HG03045 (cell line): Measurements from ENCODE around the gene ASB3.
"Not testable (repeated sequence)": the region's sequence is repeated elsewhere in the genome, so short reads cannot be mapped to it uniquely, and the experiment has no call there.

Experiments
- ATAC-seq: cut with Tn5 transposase; IDR thresholded peaks from one replicate; pipeline ENCODE4 v1.9.1; 2021; ENCODE audit warnings: mild to moderate bottlenecking, moderate library complexity; ENCODE audit not compliant: unreplicated experiment

Gene ASB3

DNA sequence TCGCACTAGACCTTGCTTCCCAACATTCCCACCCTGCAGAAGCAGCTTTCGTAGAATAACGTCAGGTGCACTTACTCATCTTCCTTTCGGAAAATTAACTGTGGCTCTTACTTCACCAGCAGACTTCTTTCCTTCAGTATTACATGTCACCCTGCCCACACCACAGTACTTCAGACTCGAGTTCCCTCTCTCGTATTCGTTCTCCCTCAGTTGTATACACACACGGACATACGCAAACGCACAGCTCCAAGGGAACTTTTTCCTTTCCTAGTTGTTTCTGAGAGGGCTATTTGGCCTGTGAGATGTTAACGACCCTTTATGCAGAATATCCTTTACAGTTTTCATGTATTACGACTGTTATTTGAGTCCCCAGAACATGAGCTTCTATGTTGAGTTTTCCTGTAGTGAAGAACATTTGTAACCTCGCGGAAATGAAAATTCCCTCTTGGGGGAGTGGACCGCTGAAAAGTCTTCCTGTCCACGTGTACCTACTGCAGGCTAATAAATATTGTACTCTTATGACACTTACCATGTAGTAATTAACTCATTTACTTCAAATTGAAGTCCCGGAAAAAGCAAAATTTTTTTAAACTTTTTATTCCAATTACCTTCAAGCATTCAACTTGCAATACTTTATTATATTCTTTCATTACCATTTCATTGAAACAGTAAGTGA is 999 bp upstream of the ASB3 start:
- no peak for ATAC-seq

DNA sequence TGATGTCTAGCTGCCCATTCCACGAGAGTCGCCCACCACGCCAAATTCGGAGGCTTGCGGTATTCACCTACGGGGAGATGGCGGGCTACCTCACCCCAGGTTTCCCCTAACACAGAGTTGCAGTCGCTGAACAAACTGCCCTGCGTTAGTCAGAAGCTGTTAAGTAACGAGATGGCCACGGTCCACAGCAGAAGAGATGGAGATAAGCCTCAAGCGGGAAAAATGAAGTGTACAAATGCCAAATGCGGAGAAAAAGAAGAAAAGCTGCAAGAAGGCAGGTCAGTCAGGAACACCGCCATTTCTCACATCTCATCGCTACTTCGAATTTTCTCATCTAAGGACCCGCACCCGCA is 425 bp downstream of the ASB3 start:
- peak; percentile 28 for ATAC-seq

DNA sequence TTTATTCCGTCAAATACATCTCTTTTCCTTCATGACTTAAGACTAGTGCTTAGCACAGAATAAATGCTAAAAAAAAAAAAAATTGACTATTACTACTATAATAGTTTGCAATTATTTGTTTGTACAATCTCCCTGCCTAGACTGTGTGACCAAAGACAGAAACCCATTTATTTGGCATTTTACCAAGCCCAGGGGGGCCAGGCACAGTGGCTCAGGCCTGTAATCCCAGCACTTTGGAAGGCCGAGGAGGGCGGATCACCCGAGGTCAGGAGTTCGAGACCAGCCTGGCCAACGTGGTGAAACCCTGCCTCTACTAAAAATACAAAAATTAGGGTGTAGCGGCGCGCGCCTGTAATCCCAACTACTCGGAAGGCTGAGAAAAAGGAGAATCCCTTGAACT is 1.4 kb downstream of the ASB3 start:
- ATAC-seq: no peak

DNA sequence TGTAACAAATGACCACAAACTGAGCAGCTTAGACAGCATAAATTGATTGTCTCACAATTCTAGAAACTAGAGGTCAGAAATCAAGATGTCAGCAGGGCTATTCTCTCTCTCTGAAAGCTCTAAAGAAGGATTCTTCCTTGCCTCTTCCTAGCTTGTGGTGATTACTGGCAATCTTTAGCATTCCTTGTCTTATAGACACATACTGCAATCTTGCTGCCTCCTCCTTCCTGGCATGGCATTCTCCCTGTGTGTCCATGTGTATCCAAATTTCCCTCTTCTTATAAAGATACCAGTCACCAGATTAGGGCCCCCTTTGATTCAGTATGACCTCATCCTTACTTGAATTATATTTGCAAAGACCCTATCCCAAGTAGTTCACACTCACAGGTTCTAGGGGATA is 2.3 kb downstream of the ASB3 start:
- ATAC-seq: no peak

DNA sequence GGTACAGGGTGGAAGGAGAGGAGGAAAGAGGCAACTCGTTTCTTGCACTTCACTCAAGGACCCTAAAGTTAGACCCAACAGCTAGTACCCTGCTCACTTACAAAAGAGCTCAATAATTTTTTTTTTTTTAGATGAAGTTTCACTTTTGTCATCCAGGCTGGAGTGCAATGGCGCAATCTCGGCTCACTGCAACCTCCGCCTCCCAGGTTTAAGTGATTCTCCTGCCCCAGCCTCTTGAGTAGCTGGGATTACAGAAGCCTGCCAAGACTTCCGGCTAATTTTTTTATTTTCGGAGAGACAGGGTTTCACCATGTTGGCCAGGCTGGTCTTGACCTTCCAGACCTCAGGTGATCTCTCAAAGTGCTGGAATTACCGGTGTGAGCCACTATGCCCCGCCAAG is 4.1 kb downstream of the ASB3 start:
- ATAC-seq: no peak

DNA sequence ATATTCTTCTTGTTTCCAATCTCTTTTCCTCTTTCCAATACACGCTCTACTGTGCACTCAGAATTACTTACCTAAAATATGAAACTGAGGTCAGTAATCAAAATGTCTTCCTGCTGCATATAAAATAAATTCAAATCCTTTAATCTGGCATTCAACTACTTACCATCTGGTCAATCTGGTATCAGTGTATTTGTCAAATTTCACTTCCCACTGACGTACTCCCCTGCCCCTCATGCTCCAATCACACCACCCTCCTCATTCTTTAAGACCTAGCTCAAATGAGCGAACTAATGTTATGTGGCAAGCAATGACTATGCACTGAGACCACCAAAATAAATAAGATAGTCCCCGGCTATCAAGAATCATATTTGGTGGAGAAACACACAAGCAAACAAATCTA is 6.7 kb downstream of the ASB3 start:
- ATAC-seq: no peak

DNA sequence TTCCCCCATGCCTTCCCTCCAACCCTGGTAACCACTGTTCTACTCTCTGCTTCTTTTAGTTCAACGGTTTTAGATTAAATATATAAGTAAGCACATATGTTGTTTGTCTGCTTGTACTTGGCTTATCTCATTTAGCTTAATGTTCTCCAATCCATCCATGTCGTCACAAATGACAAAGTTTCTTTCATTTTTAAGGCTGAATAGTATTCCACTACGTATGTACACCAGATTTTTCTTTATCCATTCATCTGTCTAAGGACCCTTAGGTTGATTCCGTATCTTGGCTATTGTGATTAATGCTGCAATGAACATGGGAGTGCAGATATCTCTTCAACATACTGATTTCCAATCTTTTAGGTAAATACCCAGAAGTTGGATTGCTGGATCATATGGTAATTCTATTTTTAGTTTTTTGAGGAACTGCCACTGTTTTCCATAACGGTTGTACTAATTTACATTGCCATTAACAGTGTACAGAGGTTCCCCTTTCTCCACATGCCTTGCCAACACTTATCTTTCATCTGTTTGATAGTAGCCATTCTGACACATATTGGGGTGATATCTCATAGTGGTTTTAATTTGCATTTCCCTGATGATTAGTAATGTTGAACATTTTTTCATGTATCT is 8.1 kb downstream of the ASB3 start:
- no peak for ATAC-seq

DNA sequence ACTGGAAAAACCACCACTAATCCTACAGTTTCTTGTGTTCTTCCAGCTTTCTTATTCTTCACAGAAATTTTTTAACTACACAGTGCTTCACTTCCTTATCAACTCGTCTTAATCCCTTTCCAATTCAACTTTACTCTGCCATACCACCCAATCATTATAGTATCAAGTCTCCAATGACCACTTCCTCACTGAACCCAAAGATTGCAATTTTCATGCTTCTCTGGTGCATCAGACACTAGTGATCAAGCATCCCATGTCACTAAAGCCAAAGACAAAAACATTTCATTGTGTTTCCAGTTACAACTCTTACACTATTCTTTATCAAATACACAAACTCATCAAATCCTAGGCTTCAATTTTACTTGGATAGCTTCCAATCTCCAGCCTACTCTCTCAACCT is 9.6 kb downstream of the ASB3 start:
- ATAC-seq: no peak

DNA sequence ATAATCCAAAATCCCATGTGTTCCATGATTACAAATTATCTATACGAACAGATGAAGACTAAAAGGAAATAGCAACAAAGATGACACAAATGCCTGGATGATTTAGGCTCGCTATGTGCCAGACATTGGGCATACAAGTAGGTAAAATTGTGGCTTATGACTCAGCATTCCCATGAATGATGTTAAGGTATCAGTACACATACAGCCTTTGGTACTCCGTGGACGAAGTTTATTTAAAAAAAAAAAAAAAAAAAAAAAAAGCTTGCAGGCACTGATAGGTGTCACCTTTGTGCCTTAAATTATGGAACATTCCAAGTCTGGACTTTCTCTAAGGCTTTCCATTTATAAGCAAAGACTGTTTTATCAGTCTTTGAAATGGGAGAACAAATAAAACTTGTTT is 16.5 kb downstream of the ASB3 start:
- ATAC-seq: no peak

DNA sequence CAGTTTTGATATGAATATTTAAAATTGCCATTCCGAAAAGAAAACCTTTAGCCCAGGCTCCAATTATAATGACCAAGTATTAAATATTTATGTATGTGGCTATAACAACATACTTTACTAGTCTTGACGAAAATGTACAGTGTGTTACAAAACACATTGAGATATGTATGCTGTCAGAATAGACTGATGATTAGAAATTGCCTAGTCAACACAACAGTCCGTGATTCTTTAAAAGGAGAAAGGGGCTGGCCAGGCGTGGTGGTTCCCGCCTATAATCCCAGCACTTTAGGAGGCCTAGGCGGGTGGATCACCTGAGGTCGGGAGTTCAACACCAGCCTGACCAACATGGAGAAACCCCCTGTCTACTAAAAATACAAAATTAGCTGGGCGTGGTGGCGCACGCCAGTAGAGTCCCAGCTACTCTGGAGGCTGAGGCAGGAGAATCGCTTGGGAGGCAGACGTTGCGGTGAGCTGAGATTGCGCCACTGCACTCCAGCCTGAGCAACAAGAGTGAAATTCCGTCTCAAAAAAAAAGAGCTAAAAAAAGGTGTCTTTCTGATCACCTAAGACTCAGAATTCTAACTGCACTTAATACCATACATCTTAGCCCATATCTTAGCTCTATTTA is 17.3 kb downstream of the ASB3 start:
- no peak for ATAC-seq

DNA sequence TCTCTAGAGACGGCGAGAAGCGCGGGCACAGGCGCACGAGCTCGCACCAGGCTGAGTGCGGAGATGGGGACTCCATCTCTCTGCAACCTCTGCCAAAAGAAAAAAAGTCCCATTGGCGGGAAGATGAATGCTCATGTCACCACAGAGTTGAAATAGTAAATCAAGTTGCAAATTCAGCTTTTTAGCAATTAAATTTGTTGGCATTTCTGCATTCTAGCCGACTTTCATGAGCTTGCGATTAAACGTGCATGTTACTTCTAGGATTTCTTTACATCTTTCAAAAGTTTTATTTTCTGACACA is 18.6 kb downstream of the ASB3 start:
- peak; percentile 62 for ATAC-seq

DNA sequence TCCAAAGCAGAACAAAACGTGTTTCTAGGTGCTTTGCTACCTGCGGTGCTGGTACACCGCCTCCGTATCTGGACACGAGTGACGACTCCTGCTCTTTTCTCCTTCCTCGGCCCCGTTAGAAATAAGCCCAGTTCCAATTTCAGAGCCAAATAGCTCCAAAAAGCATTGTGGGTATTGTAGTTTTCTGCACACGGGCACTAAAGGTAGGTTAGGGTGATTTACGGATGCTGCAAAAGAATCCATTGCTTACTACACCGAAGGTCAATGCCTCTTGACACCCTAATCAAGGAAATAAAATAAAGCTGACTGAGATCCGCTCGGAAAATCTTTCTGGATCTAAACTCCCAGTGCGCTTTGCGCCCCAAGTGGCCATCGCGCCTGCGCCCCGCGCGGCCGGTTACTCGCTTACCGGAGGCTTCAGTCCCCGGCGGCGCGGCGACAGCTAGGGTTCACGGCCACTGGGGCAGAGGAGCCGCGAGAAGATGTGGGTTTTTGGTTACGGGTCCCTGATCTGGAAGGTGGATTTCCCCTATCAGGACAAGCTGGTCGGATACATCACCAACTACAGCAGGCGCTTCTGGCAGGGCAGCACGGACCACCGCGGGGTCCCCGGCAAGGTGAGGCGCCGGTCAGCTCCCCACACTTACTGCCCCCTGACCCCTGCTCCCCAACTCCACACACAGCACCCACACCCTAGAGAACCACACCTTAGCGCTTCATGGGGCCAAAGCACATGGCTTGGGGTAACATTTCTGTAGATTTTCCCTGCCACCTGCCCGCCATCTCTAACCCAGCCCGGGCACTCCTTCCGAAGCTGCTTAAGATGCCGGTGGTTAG is 19.1 kb downstream of the ASB3 start, which contains the start of gene CHAC2:
TSS of gene CHAC2 (plus strand) at position 400 of the 837 bp plus-strand sequence. CDS start at position 483, 83 bp downstream.
- ATAC-seq: peak; percentile 95

DNA sequence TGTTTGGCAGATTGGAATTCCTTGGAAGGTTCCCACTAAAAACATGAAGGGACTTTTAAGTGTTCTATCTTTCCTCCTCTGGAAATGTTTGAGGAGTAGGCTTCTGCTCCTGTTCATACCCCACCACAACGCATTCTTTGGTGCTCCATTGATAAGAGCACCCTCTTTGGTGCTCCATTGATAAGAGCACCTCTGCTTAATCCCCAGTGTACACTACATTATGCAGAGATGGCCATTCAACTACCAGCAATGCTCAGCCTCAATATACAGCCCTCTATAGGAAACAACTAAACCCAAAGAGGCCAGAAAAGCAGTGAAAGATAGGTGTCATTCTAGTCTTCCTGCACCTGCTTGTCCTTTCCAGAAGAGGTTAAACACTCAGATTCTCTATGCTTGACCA is 21.0 kb downstream of the ASB3 start:
- no peak for ATAC-seq

DNA sequence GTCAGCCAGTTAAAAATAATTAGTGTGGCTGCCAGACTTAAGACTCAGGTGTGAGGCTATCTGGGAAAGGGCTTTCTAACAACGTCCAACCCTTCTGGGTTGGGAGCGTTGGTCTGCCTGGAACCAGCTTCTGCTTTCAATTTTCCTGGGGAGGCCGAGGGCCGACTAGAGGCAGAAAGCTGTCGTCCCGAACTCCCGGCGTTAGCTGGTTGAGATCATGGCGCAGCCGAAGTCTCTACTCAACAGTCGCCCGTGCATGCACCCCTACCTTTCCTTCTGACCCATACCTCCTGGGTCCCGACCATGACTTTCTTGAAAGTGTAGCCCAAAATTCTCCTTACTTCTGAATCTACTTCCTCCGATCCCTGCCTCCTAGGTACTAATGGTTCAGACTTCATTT is 29.5 kb downstream of the ASB3 start:
- not testable (repeated sequence) for ATAC-seq

DNA sequence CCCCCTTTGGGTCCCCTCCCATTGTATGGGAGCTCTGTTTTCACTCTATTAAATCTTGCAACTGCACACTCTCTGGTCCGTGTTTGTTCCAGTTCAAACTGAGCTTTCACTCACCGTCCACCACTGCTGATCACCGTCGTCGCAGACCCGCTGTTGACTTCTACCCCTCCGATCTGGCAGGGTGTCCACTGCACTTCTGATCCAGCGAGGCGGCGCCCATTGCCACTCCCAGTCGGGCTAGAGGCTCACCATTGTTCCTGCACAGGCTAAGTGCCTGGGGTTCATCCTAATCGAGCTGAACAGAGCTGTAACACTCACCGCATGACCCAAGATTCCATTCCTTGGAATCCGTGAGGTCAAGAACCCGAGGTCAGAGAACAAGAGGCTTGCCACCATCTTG is 30.1 kb downstream of the ASB3 start:
- no peak for ATAC-seq

DNA sequence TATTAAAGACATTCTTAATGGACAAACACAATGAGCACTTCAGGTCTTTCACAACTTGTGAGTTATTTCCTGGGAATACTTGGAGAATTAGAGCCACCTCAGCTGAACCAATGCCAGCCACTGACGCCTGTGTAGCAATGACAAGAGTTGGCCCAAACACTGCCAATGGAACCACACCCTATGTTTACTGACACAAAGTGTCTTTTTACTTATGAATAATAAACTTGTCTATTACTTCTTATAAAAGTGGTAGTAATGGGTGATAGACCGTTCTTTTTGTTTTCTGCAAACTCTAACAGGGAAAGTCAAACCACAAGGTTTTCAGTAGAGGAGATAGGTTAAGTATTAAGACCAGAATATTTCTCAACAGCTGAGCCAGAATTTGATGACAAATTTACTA is 31.6 kb downstream of the ASB3 start:
- ATAC-seq: no peak

DNA sequence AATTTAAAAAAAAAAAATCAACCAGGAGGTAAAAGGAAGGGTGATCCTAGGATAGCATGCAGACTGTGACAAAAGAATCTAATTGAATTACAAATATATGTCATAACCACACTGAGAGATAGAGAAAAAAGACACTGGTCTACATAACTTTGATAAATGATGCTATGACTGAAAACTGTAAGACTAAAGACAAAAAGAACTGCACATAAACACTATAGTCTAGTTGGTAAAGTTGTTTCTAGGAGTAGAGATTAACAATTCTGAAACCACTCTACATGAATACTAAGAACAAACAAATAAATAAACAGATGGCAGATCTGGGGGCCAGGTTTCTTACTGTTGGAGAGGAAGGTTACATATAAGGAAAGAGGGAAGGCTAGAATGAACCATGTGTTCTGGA is 33.7 kb downstream of the ASB3 start:
- ATAC-seq: no peak

DNA sequence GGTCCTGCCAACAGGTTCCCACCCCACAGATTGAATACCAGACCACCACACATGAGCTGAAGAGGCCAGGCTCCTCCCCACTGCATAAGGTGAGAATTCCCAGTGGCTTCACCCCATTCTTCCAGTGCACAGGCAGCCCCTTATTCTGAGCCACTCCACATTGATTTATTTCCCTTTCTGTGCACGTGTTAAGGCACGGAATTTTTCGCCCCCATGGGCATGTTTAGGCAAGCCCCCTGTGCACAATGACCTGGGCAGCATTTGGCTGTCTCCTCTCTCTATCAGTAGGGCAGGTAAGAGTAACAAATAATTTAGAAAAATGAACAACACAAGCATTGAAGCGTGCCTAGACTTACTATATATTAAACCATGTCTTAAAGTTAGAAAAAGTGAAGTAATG is 34.4 kb downstream of the ASB3 start:
- no peak for ATAC-seq

DNA sequence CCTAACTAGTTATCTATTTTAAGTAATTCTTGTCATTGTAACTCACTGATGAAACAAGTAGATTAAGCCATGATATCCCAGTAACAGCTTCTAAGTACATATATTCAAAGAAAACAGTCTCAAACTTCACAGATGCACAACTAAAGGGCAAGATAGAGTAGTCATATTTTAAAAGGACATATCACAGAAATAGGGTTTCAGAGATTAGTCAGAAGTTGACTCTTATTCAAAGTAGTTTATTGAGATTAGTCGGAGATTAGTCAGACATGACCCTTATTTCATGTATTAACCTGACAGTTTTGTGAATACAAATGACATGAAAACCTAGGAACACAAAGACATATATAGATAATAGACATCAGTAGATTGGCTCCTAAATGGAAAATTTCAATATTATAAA is 35.0 kb downstream of the ASB3 start:
- peak; percentile 89 for ATAC-seq

DNA sequence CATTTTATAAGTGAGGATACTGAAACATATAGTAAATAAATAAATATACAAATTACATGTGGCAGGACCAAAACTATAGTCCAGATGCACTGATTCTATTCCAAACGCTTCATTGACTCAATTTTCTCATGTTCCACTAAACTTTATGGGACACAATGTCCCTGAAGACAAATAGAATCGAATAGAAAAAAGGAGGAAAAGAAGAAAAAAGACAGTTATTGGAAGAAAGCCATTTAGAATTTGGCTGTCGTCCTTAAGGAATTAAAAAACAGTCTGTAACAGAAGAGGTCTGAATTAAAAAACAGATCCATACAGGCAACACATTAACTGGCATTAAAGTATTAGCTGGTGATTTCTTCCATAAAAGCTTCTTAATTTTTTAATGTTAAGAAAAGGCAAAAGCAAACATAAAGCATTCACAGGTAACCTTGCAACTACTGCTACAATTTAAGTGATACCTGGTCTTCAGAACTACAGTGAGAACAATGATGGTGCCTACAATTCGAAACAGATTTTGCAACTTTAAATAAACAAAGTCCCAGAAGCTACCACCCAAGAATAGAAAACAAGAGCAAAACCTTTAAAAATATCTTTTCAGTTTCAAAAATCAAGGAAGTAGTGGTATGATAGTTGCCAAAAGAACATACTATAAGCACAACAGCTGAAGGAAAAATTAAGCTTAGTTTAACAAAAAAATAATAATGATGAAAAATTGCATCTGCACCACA is 36.5 kb downstream of the ASB3 start:
- no peak for ATAC-seq

DNA sequence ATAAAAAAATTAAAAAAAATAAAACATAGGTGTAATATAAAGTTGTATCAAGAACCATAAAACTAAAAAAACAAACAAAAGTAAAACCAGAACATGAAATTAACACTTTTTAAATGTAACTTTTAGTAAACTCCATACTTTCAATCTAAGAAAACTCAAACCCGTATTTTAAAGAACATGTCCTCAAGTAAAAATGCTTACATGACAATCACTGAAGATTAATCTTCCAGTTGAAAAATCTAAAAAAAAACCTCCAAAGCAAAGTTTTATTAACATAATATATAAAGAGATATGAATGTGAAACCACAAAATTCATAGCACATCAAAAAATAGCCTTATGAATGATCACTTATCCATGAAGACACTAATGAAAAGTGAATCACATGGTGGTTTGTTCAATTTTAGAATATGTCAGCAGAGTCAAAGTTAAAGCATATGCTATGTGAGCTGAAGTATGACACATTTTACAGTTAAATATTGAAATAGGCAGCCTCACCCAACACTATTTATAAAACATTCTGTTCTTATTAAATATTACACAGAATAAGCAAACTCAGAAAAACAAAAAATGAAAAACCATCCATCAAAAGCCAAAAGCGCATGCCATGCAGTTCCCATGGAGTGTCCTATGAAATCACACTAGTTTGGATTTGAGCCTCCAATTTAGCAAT is 42.2 kb downstream of the ASB3 start:
- no peak for ATAC-seq
